Measurements from ENCODE around the gene RANBP6.
"Not testable (repeated sequence)": the region's sequence is repeated elsewhere in the genome, so short reads cannot be mapped to it uniquely, and the experiment has no call there.

RANBP6 gene

DNA sequence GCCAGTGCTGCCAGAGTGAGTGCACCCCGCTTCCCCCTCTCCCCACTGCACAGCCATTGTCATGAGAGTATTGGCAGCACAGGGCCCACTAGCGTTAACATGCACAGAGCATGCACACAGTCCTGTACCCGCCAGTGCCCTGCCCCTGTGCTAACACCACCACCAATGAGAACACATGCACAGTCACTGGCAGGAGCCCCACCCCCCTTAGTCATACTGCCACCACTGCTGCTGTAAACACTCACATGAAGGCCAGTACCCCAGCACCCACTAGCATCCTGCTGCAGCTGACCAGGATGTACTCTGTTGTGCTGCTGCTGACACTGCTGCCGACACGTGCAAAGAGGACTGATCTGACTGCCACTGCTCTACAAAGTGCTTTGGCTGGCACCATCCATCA lies 19.5 kb upstream of the RANBP6 start:
- H3K27ac ChIP-seq (ENCODE audit: insufficient read depth in 1 of 2, low read depth in 1 of 2, low read length in 2 of 2, poor library complexity in 1 of 2, severe bottlenecking in 2 of 2) = no peak overlapping the region
- H3K9me3 ChIP-seq (ENCODE audit: control extremely low read depth in 1 of 5, control insufficient read depth in 4 of 5, insufficient read depth in 2 of 5, low read depth in 1 of 5, low read length in 4 of 5) = no peaks in the 10 kb centered on the region
- 89% methylated on average over 4 of the region's 5 CpGs for WGBS (ENCODE audit: insufficient coverage)
- ChIA-PET POLR2A (no interaction called here), CTCF (interaction anchor here (1.1 to 1.4 kb wide), 2 partner anchors 10 to 19 kb away, joined by 3 read pairs; no protein-coding TSS in a partner anchor)
- no peaks in the 10 kb centered on the region for H3K36me3 ChIP-seq (ENCODE audit: control insufficient read depth in 4 of 4, insufficient read depth in 4 of 4, low read length in 3 of 4)
- no peaks in the 10 kb centered on the region for H3K4me1 ChIP-seq (ENCODE audit: control extremely low read depth in 1 of 4, control insufficient read depth in 4 of 4, insufficient read depth in 4 of 4, low read length in 3 of 4)
- no peaks in the 10 kb centered on the region for H3K27me3 ChIP-seq (replicated peaks in 2 of 5; ENCODE audit: control insufficient read depth in 4 of 5, insufficient read depth in 5 of 5, low read length in 4 of 5)
- no peak for DNase-seq
- no peak overlapping the region for H3K4me3 ChIP-seq (ENCODE audit: control insufficient read depth in 1 of 7, extremely low read depth in 1 of 7, insufficient read depth in 4 of 7, low read depth in 2 of 7, low read length in 6 of 7)

DNA sequence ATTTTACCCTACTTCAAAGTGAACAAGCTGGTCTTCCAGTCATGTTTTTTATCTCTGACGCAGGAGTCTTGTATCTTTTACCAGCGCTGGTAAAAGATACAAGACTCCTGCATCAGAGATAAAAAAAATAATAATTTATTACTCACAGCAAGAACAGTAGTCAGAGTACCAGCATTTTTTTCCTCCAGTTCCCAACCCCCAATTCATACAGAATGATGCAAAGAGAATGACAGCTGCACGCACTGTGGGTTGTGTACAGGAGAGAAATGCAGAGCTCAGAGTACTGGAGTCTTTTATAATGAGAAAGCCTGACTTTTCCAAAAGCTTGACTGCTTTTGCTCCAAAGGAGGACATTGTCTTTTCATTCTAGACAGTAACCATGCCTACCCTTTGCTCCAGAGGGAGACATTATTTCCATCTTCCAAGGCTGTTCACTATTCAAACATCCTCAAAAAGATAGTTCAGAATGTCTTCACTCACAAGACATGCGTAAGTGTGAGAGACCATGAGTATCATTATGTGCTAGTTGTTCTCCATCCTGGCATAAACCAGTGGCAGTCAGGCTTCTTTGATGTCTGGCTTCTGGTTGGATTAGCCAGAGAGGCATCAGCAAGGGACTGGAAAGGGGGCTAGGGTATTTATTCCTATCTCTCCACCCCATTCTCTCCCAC lies 14.3 kb upstream of the RANBP6 start:
- WGBS (ENCODE audit: insufficient coverage) = 100% methylated on average over 1 of the region's 4 CpGs

DNA sequence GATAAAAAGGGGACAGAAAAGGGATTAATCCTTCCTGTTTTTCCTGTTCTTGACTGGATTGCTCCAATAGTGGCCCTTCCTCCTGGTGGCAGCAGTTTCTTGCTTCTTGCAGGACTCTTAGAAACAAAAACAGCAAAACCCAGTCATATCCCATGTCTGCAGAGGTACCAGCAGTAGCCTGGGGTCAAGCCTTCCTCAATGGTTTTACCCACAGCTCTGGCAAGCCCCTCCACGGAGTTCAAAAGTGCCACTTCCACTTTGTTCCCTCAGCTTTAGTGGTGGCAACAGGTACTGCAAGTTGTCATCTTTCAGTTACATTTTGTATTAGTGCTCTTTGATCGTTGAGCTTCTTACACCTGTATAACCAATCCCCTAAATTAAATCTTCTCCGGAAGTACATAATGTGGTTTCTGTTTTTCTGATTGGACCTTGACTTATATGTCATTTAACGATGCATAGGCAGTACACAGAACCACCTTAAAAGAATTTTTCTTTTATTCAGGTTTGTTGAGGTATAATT lies 8.7 kb upstream of the RANBP6 start:
- peak overlapping the region in 1 of 7 experiments; percentile 45 for H3K4me3 ChIP-seq (ENCODE audit: control insufficient read depth in 1 of 7, extremely low read depth in 1 of 7, insufficient read depth in 4 of 7, low read depth in 2 of 7, low read length in 6 of 7)
- H3K9me3 ChIP-seq (ENCODE audit: control extremely low read depth in 1 of 5, control insufficient read depth in 4 of 5, insufficient read depth in 2 of 5, low read depth in 1 of 5, low read length in 4 of 5) = no peaks in the 10 kb centered on the region
- ChIA-PET CTCF (interaction anchor here (0.6 to 3.0 kb wide), 10 partner anchors 9 to 283 kb away, joined by 3 to 12 read pairs (median 4); partner anchors contain the start of gene RANBP6), POLR2A (no interaction called here)
- DNase-seq = peak; percentile 36 to 51 (median 47)
- H3K4me1 ChIP-seq (ENCODE audit: control extremely low read depth in 1 of 4, control insufficient read depth in 4 of 4, insufficient read depth in 4 of 4, low read length in 3 of 4) = peaks cover 0 to 3% (median 1%) of the 10 kb centered on the region in 4 experiments
- no peaks in the 10 kb centered on the region for H3K36me3 ChIP-seq (ENCODE audit: control insufficient read depth in 4 of 4, insufficient read depth in 4 of 4, low read length in 3 of 4)
- no peak overlapping the region for H3K27ac ChIP-seq (ENCODE audit: insufficient read depth in 1 of 2, low read depth in 1 of 2, low read length in 2 of 2, poor library complexity in 1 of 2, severe bottlenecking in 2 of 2)
- peaks cover 0 to 2% (median 0%) of the 10 kb centered on the region in 5 experiments for H3K27me3 ChIP-seq (replicated peaks in 2 of 5; ENCODE audit: control insufficient read depth in 4 of 5, insufficient read depth in 5 of 5, low read length in 4 of 5)
- WGBS (ENCODE audit: insufficient coverage) = no CpG with 5 or more reads among the region's 4 CpGs

More for the DNA sequence above, 14.3 kb upstream of the RANBP6 start:
- Histone ChIP-seq H3K36me3 (ENCODE audit: control insufficient read depth in 4 of 4, insufficient read depth in 4 of 4, low read length in 3 of 4) (no peaks in the 10 kb centered on the region), H3K4me3 (ENCODE audit: control insufficient read depth in 1 of 7, extremely low read depth in 1 of 7, insufficient read depth in 4 of 7, low read depth in 2 of 7, low read length in 6 of 7) (no peak overlapping the region), H3K27ac (ENCODE audit: insufficient read depth in 1 of 2, low read depth in 1 of 2, low read length in 2 of 2, poor library complexity in 1 of 2, severe bottlenecking in 2 of 2) (no peak overlapping the region), H3K27me3 (replicated peaks in 2 of 5; ENCODE audit: control insufficient read depth in 4 of 5, insufficient read depth in 5 of 5, low read length in 4 of 5) (peaks cover 0 to 2% (median 0%) of the 10 kb centered on the region in 5 experiments), H3K9me3 (ENCODE audit: control extremely low read depth in 1 of 5, control insufficient read depth in 4 of 5, insufficient read depth in 2 of 5, low read depth in 1 of 5, low read length in 4 of 5) (no peaks in the 10 kb centered on the region), H3K4me1 (ENCODE audit: control extremely low read depth in 1 of 4, control insufficient read depth in 4 of 4, insufficient read depth in 4 of 4, low read length in 3 of 4) (no peaks in the 10 kb centered on the region)
- ChIA-PET POLR2A (interaction anchor here (0.7 kb wide), 1 partner anchor 19 kb away, joined by 3 read pairs; no protein-coding TSS in a partner anchor), CTCF (interaction anchor here (1.0 to 3.0 kb wide), 2 partner anchors 25 to 276 kb away, joined by 3 to 7 read pairs; no protein-coding TSS in a partner anchor)
- no peak for DNase-seq

DNA sequence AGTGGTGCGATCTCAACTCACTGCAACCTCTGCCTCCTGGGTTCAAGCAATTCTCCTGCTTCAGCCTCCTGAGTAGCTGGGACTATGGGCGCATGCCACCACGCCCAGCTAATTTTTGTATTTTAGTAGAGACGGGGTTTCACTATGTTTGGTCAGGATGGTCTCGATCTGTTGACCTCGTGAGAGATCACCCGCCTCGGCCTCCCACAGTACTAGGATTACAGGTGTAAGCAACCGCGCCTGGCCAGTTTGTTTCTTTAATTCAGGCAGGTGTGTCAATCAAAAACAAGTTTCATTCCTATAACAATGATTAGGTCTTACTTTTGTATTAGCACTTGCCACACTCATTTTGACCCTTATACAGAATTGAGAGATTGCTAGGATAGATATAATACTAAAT lies 1.6 kb upstream of the RANBP6 start:
- H3K27me3 ChIP-seq (replicated peaks in 2 of 5; ENCODE audit: control insufficient read depth in 4 of 5, insufficient read depth in 5 of 5, low read length in 4 of 5); H3K27ac ChIP-seq (ENCODE audit: insufficient read depth in 1 of 2, low read depth in 1 of 2, low read length in 2 of 2, poor library complexity in 1 of 2, severe bottlenecking in 2 of 2); DNase-seq; H3K4me3 ChIP-seq (ENCODE audit: control insufficient read depth in 1 of 7, extremely low read depth in 1 of 7, insufficient read depth in 4 of 7, low read depth in 2 of 7, low read length in 6 of 7); H3K9me3 ChIP-seq (ENCODE audit: control extremely low read depth in 1 of 5, control insufficient read depth in 4 of 5, insufficient read depth in 2 of 5, low read depth in 1 of 5, low read length in 4 of 5); POLR2A ChIA-PET: not testable (repeated sequence)
- WGBS (ENCODE audit: insufficient coverage) = 100% methylated on average over 5 of the region's 10 CpGs
- peaks cover 0 to 14% (median 9%) of the 10 kb centered on the region in 4 experiments for H3K36me3 ChIP-seq (ENCODE audit: control insufficient read depth in 4 of 4, insufficient read depth in 4 of 4, low read length in 3 of 4)
- H3K4me1 ChIP-seq (ENCODE audit: control extremely low read depth in 1 of 4, control insufficient read depth in 4 of 4, insufficient read depth in 4 of 4, low read length in 3 of 4) = peaks cover 10 to 23% (median 16%) of the 10 kb centered on the region in 4 experiments
- CTCF ChIA-PET = interaction anchor here (1.0 to 1.1 kb wide), 2 partner anchors 9 to 218 kb away, joined by 3 to 4 read pairs; no protein-coding TSS in a partner anchor

DNA sequence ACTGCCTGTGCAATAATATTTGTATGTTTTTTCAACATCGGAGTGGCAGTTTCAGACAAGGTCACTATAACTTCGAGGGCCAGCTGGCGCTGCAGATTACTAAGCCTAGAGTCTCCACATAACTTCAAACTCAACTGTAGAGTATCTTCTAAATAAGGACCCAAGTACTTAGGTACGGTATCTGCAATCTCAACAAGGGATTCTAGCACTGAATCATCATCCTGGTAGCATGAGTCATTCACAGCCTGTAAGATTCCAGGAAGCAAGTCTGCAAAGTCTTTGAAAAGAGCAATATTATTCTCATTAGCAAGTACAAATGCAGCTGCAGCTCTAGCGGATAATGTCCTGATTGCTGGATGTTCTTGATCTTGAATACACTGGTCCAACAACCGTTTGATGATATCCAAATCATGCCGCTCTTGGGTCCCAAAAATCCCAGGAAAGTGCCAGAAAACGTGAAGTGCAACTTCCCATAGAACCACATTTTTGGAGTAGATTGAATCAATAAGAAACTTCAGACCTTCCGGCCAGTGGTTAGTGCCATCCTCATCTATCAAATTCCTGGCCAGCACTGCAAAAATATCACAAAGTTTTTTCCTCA lies 654 bp downstream of the RANBP6 start:
- 30% methylated on average over 7 of the region's 9 CpGs for WGBS (ENCODE audit: insufficient coverage)
- peak overlapping the region; percentile 65 to 100 (median 94) for H3K4me3 ChIP-seq (ENCODE audit: control insufficient read depth in 1 of 7, extremely low read depth in 1 of 7, insufficient read depth in 4 of 7, low read depth in 2 of 7, low read length in 6 of 7)
- peaks cover 0 to 20% (median 10%) of the 10 kb centered on the region in 4 experiments for H3K36me3 ChIP-seq (ENCODE audit: control insufficient read depth in 4 of 4, insufficient read depth in 4 of 4, low read length in 3 of 4)
- DNase-seq = peak; percentile 14 to 57 (median 43)
- H3K9me3 ChIP-seq (ENCODE audit: control extremely low read depth in 1 of 5, control insufficient read depth in 4 of 5, insufficient read depth in 2 of 5, low read depth in 1 of 5, low read length in 4 of 5) = no peaks in the 10 kb centered on the region
- H3K27ac ChIP-seq (ENCODE audit: insufficient read depth in 1 of 2, low read depth in 1 of 2, low read length in 2 of 2, poor library complexity in 1 of 2, severe bottlenecking in 2 of 2) = peak overlapping the region; percentile 91
- ChIA-PET CTCF (interaction anchor here (0.7 to 1.1 kb wide), 2 partner anchors 10 to 453 kb away, joined by 4 read pairs; no protein-coding TSS in a partner anchor), POLR2A (interaction anchor here (1.1 kb wide), 1 partner anchor 8 kb away, joined by 3 read pairs; no protein-coding TSS in a partner anchor)
- H3K27me3 ChIP-seq (replicated peaks in 2 of 5; ENCODE audit: control insufficient read depth in 4 of 5, insufficient read depth in 5 of 5, low read length in 4 of 5) = no peaks in the 10 kb centered on the region
- peaks cover 10 to 23% (median 16%) of the 10 kb centered on the region in 4 experiments for H3K4me1 ChIP-seq (ENCODE audit: control extremely low read depth in 1 of 4, control insufficient read depth in 4 of 4, insufficient read depth in 4 of 4, low read length in 3 of 4)

DNA sequence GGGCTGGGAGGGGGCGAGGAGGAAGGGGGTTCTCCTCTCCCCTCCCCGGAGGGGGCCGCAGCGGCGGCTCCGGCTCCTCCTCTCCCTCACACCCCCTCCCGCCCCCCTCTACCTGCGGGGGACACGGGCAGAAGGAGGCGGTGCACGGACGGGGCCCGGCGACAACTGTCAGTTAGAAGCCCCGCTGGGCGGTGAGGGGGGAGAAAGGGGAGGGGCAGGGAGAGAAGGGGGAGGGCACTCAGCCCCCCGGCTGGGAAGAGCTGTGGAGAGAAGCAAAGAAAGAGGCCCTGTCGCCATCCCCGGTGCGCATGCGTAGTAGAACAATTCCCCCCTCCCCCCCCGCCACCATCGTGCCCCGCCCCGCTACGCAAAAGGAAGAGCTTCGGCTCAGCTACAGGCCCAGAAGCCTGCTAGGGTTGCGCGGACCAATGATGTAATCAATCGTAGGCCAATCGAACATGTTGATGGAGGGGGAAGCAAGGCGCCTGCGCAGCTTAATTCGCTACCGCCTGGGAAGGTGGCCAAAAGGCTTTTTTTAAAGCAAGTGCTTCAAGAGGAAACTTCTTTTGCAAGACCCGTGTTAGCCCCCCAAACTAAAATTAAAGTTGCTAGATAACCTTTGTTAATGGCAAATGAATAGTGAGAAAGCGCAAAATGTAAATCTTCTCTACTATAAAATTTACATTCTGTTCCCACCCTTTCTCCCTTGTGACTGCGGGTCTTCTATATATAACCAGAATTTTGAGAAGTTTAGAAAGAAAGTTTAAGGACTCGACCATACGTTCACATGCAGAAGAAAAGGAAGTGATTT lies 7.0 kb downstream of the RANBP6 start:
- WGBS (ENCODE audit: insufficient coverage) = 0% methylated on average over 5 of the region's 40 CpGs
- POLR2A ChIA-PET = interaction anchor here (0.7 kb wide), 1 partner anchor 13 kb away, joined by 4 read pairs; no protein-coding TSS in a partner anchor
- CTCF ChIA-PET = interaction anchor here (1.3 to 1.8 kb wide), 4 partner anchors 10 to 176 kb away, joined by 3 to 6 read pairs (median 4); no protein-coding TSS in a partner anchor

More for the DNA sequence above, 7.0 kb downstream of the RANBP6 start:
- Histone ChIP-seq H3K27me3 (replicated peaks in 2 of 5; ENCODE audit: control insufficient read depth in 4 of 5, insufficient read depth in 5 of 5, low read length in 4 of 5) (no peaks in the 10 kb centered on the region), H3K4me1 (ENCODE audit: control extremely low read depth in 1 of 4, control insufficient read depth in 4 of 4, insufficient read depth in 4 of 4, low read length in 3 of 4) (peaks cover 13 to 35% (median 27%) of the 10 kb centered on the region in 4 experiments), H3K27ac (ENCODE audit: insufficient read depth in 1 of 2, low read depth in 1 of 2, low read length in 2 of 2, poor library complexity in 1 of 2, severe bottlenecking in 2 of 2) (peak overlapping the region; percentile 80 to 88), H3K4me3 (ENCODE audit: control insufficient read depth in 1 of 7, extremely low read depth in 1 of 7, insufficient read depth in 4 of 7, low read depth in 2 of 7, low read length in 6 of 7) (peak overlapping the region; percentile 80 to 94 (median 89)), H3K36me3 (ENCODE audit: control insufficient read depth in 4 of 4, insufficient read depth in 4 of 4, low read length in 3 of 4) (peaks cover 0 to 19% (median 11%) of the 10 kb centered on the region in 4 experiments), H3K9me3 (ENCODE audit: control extremely low read depth in 1 of 5, control insufficient read depth in 4 of 5, insufficient read depth in 2 of 5, low read depth in 1 of 5, low read length in 4 of 5) (no peaks in the 10 kb centered on the region)
- peak; percentile 99 for DNase-seq
